Fibroblast of villous mesenchyme (primary cell): Measurements from ENCODE around the gene ADSS1. TPM values are rescaled to one million over a fixed set of nuclear protein-coding genes. Genes with fewer than 3 reads are reported as not detected.

Experiments used
- DNase-seq: peaks from one replicate; pipeline ENCODE4 v3.0.0-alpha.2; 2010; ENCODE audit warnings: low read depth
- H3K4me3 ChIP-seq: 2 replicates; pipeline ENCODE4 v1.5.1; 2011; ENCODE audit warnings: low read depth, mild to moderate bottlenecking, low read length
- total RNA-seq: library from RNA; depleted of rRNA; stranded (reverse); fragments of >200 nt; gene quantifications from 2 replicates; pipeline ENCODE4 v1.2.3, GENCODE V29; 2012
- TF ChIP-seq, protein P1 (sequence below): IDR thresholded peaks from 2 replicates; pipeline ENCODE4 v1.5.1; 2012; ENCODE audit warnings: low read depth, mild to moderate bottlenecking, low read length; ENCODE audit not compliant: insufficient read depth

Gene ADSS1
- total RNA-seq, 1 donor: 4.3 TPM

DNA sequence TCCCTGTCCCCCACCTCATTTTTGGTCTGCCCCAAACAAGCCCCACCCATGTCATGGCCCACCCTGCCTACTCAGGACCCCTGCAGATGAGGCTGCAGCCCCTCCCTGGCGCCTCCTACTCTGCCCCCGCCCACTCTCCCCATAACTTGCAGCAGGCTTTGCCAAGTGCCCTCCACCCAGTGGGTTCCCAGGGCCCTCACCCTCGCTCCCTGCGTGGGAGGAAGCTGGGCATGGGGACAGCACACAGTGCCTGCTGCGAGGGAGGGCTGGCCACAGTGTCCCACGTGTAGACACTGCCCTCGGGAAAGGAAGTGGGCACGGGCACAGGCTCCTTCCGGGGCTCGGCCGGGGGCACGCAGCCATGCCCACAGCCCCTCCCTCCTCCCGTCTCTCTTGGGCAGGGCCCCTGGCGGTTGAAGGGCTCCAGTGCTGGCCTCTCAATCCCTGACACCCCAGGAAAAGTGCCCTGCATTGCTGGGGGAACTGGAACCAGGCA, 62.1 kb downstream of the ADSS1 start:
- no peak for DNase-seq
- TF ChIP-seq, protein P1, sequence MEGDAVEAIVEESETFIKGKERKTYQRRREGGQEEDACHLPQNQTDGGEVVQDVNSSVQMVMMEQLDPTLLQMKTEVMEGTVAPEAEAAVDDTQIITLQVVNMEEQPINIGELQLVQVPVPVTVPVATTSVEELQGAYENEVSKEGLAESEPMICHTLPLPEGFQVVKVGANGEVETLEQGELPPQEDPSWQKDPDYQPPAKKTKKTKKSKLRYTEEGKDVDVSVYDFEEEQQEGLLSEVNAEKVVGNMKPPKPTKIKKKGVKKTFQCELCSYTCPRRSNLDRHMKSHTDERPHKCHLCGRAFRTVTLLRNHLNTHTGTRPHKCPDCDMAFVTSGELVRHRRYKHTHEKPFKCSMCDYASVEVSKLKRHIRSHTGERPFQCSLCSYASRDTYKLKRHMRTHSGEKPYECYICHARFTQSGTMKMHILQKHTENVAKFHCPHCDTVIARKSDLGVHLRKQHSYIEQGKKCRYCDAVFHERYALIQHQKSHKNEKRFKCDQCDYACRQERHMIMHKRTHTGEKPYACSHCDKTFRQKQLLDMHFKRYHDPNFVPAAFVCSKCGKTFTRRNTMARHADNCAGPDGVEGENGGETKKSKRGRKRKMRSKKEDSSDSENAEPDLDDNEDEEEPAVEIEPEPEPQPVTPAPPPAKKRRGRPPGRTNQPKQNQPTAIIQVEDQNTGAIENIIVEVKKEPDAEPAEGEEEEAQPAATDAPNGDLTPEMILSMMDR: no peak
- H3K4me3 ChIP-seq: no peak overlapping the region

DNA sequence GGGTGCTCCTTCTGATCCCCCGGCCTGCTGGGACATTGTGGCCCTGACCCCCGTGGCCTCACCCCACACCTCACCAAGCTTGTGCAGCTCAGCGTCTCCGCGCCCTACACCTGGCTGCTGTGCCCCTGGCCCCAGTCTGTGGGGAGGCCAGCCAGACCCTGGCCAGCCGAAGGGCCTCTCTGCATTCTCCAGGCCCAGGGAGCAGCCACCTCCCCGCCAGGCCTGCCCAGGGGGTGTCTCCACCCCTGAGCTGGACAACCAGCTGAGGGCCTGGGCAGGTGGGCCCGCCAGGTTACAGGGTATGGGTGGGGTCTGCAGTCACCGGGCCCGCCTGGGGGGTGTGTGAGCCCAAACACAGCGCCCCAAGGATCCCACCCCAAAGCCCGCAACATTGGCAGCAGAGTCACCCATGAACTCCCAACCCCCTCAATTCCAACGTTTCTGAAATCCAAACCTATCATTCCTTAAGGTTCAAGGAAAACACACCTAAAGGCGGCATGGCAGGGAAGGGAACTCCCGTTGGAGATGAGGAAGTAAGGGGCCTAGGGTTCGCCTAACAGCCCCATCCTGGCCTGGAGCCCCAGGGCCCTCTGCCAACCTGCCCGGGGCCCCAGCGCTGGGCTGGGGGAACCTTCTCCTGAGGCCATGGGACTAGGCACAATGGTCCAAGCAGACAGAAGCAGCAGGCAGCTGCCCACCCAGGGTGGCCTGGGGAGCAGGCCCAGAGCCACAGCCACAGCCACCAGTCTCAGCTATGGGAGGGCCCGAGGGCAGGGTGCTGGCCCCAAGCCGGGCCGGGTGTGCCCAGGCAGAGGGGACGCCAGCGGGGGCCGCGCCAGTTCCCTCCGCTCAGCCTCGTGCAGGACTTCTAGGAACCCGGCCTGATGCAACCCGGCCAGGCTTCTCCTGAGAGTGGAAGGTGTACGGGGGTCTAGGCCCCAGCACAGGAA, 63.0 kb downstream of the ADSS1 start:
- H3K4me3 ChIP-seq: no peak overlapping the region
- no peak for DNase-seq
- TF ChIP-seq, protein P1: no peak

DNA sequence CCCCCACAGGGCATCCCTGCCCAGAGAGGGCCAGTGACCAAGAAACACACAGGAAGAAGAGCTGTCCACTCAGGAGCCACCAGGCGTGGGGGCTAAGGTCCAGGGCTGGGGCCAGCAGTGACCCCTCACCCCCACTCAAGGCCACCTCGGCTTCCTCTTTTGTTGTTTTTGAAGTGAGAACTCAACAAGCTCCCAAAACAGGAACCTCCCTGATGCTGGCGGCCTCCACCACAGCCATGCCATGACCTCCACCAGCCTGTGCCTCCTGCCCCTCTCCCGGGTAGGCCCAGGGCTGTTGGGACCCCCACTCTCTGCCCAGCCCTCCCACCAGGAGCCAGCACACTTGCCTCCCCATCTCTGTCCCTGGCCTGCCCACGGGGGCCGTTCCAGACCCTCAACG, 63.7 kb downstream of the ADSS1 start:
- DNase-seq: no peak
- H3K4me3 ChIP-seq: no peak overlapping the region
- TF ChIP-seq, protein P1: no peak

DNA sequence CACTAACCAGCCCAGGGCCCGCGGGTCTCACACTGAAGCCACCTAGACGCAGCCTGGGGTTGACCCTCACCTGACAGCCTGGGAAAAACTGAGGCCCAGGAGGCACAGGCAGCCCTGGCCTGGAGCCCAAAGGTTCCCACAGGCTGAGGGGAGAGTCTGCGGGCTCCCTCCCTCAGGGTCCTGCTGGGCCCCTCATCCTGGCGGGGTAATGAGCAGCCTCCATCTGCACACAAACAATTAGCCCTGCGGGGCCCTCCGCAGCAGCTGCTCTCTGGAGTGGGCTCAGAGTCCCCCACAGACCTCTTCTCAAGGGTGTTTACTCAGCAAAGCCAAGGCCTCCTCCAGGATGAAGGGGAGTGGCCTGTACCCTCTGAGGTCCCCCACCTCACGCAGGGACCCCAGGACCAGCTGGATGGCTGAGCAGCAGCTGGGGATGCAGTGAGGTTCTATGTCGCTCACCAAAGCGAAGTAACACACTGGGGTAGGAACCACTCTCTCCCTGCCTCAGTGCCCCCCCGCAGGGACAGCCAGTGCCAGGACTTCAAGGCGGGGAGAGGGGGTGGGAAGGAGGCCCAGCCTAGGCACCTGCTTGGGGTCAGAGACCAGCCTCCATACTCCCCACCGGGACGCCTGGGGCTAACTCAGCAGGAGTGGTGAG, 64.3 kb downstream of the ADSS1 start:
- TF ChIP-seq, protein P1: no peak
- DNase-seq: no peak
- H3K4me3 ChIP-seq: no peak overlapping the region

DNA sequence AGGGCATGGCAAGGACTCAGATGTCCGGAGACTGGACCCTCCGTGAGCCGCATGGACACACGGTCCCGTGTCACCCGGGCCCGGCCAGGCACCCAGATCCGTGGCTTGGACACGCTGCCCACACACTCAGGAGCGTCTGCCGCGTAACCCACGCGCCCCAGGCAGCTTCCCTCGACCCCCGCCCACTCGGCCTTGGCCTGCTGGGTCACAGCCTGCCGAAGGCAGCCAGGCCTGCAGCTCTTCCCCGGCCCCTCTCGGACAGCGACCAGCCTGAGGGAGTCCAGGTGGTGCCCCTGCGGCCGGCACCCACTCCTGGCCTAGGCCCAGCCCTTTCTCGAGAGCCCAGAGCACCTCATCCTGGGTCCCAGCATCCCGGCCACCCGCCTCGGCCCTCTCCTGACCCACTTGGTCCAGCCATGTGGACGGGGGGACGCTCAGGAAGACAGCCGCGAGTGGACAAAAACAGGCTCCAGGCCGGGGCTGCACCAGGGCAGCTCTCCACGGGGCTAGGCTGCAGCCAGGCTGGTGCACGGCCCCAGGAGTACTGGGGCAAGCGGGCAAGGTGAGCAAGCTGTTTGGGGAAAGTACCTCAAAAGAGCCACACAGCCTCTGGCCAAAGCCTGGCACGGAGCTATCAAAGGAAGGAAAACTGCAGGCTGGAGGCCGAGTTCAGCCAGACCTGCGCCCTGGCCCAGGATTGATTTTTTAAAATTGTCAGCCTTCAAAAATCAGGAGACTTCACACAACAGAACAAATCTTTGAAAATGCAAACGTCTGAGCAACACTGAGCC, 65.0 kb downstream of the ADSS1 start:
- no peak for DNase-seq
- TF ChIP-seq, protein P1: no peak
- no peak overlapping the region for H3K4me3 ChIP-seq
